DMS53 treated with DMSO at 0.1 percent for 48 hours (cell line): ENCODE measurements around the gene DIS3L2.
"Not testable (repeated sequence)": the region's sequence is repeated elsewhere in the genome, so short reads cannot be mapped to it uniquely, and the experiment has no call there.

Experiments used
- DNase-seq: peaks from one replicate; lab custom pipeline; 2025; ENCODE audit not compliant: unreplicated experiment; lab: John Stamatoyannopoulos, UW

DIS3L2 gene

GRCh38 chr2:232316461-232317330, 355.2 kb downstream of the DIS3L2 start:
- DNase-seq: no peak

GRCh38 chr2:232318169-232318855, 356.8 kb downstream of the DIS3L2 start:
- DNase-seq: no peak

GRCh38 chr2:232319067-232319802, 357.7 kb downstream of the DIS3L2 start:
- DNase-seq: no peak

- no peak for DNase-seq
These were observed 358.4 kb downstream of the DIS3L2 start for GRCh38 chr2:232319803-232320442.

GRCh38 chr2:232320443-232320803, 358.9 kb downstream of the DIS3L2 start:
- DNase-seq: no peak

- DNase-seq: no peak
These were observed 359.8 kb downstream of the DIS3L2 start for GRCh38 chr2:232321156-232321816.

GRCh38 chr2:232321817-232322559, 360.5 kb downstream of the DIS3L2 start:
- no peak for DNase-seq

- no peak for DNase-seq
These were observed 361.2 kb downstream of the DIS3L2 start for GRCh38 chr2:232322560-232323327.

- DNase-seq: no peak
These were observed 361.8 kb downstream of the DIS3L2 start for GRCh38 chr2:232323328-232323650.

GRCh38 chr2:232323967-232324366, 362.5 kb downstream of the DIS3L2 start:
- not testable (repeated sequence) for DNase-seq

- no peak for DNase-seq
These were observed 363.3 kb downstream of the DIS3L2 start for GRCh38 chr2:232324778-232325177.

- DNase-seq: peak; percentile 10
These were observed 364.1 kb downstream of the DIS3L2 start for GRCh38 chr2:232325324-232326273.

GRCh38 chr2:232326274-232327104, 365.0 kb downstream of the DIS3L2 start:
- DNase-seq: not testable (repeated sequence)

- DNase-seq: peak; percentile 34
These were observed 365.9 kb downstream of the DIS3L2 start for GRCh38 chr2:232327105-232328031.

GRCh38 chr2:232328032-232328422, 366.5 kb downstream of the DIS3L2 start:
- no peak for DNase-seq
